Small intestine (tissue), 16 donors: Measurements from ENCODE around the gene ZNF335. TPM values are rescaled to one million over a fixed set of nuclear protein-coding genes. Genes with fewer than 3 reads are reported as not detected.

Source experiments
- DNase-seq, 2 donors: peaks; one replicate each; pipeline versions ENCODE4 v3.0.0 to v3.0.0-alpha.2; 2013
- FAIRE-seq: peaks from 2 replicates; lab custom pipeline; 2012; peaks lifted over from hg19 to GRCh38; lab: Jason Lieb, UNC
- H3K27ac ChIP-seq, 3 donors: one replicate each; pipeline ENCODE4 v1.5.1; 2013; ENCODE audit warnings: low read length in 2 of 3, mild to moderate bottlenecking in 2 of 3, control low read depth in 1 of 3, inconsistent platforms in 1 of 3, low read depth in 1 of 3, moderate library complexity in 1 of 3
- H3K27me3 ChIP-seq, 3 donors: one replicate each; pipeline ENCODE4 v1.6.1; 2013; ENCODE audit warnings: low read length in 3 of 3, inconsistent platforms in 1 of 3; ENCODE audit not compliant: control insufficient read depth in 3 of 3, insufficient read depth in 3 of 3
- H3K36me3 ChIP-seq, 3 donors: one replicate each; pipeline ENCODE4 v1.6.1; 2013; ENCODE audit warnings: low read length in 3 of 3, inconsistent platforms in 1 of 3, low read depth in 1 of 3, mild to moderate bottlenecking in 1 of 3, moderate library complexity in 1 of 3; ENCODE audit not compliant: control insufficient read depth in 3 of 3, insufficient read depth in 2 of 3
- H3K4me1 ChIP-seq, 3 donors: one replicate each; pipeline ENCODE4 v1.6.1; 2013; ENCODE audit warnings: low read length in 2 of 3, inconsistent platforms in 1 of 3, low read depth in 1 of 3, mild to moderate bottlenecking in 1 of 3, moderate library complexity in 1 of 3; ENCODE audit not compliant: control insufficient read depth in 3 of 3, insufficient read depth in 2 of 3
- H3K4me3 ChIP-seq, 3 donors: one replicate each; pipeline ENCODE4 v1.5.1; 2013; ENCODE audit warnings: low read length in 3 of 3, control low read depth in 1 of 3, inconsistent platforms in 1 of 3, low read depth in 1 of 3, mild to moderate bottlenecking in 1 of 3, moderate library complexity in 1 of 3
- H3K9me3 ChIP-seq, 2 donors: one replicate each; pipeline ENCODE4 v1.6.1; 2013; ENCODE audit warnings: low read depth in 1 of 2, low read length in 1 of 2; ENCODE audit not compliant: control insufficient read depth in 2 of 2, insufficient read depth in 1 of 2
- WGBS, 3 donors: extraction: QIAGEN DNeasy Blood & Tissue Kit; methylation state at CpG; one replicate each; pipeline ENCODE4 v1.1.7; 2013; 5-methylcytosine and 5-hydroxymethylcytosine counted together
- long read RNA-seq, 10 donors: transcript quantifications; one replicate each; lab custom pipeline, GENCODE V29; 2026
- polyA plus RNA-seq, 4 donors: library from polyadenylated mRNA; stranded (reverse) in 3 of 4; unstranded in 1 of 4; fragments of 200-250 nt in 3 of 4; fragments of 120-200 nt in 1 of 4; gene quantifications; one replicate each; pipeline versions ENCODE4 v1.2.1 to v1.2.3, GENCODE V29; 2013
- donor health status: healthy with polysubstance abuse.
- donor health status: control.
- donor health status: control.
- donor health status: Bipolar disorder and iron deficiency.
- donor health status: healthy.

The ZNF335 gene, protein sequence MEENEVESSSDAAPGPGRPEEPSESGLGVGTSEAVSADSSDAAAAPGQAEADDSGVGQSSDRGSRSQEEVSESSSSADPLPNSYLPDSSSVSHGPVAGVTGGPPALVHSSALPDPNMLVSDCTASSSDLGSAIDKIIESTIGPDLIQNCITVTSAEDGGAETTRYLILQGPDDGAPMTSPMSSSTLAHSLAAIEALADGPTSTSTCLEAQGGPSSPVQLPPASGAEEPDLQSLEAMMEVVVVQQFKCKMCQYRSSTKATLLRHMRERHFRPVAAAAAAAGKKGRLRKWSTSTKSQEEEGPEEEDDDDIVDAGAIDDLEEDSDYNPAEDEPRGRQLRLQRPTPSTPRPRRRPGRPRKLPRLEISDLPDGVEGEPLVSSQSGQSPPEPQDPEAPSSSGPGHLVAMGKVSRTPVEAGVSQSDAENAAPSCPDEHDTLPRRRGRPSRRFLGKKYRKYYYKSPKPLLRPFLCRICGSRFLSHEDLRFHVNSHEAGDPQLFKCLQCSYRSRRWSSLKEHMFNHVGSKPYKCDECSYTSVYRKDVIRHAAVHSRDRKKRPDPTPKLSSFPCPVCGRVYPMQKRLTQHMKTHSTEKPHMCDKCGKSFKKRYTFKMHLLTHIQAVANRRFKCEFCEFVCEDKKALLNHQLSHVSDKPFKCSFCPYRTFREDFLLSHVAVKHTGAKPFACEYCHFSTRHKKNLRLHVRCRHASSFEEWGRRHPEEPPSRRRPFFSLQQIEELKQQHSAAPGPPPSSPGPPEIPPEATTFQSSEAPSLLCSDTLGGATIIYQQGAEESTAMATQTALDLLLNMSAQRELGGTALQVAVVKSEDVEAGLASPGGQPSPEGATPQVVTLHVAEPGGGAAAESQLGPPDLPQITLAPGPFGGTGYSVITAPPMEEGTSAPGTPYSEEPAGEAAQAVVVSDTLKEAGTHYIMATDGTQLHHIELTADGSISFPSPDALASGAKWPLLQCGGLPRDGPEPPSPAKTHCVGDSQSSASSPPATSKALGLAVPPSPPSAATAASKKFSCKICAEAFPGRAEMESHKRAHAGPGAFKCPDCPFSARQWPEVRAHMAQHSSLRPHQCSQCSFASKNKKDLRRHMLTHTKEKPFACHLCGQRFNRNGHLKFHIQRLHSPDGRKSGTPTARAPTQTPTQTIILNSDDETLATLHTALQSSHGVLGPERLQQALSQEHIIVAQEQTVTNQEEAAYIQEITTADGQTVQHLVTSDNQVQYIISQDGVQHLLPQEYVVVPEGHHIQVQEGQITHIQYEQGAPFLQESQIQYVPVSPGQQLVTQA (N-terminal part only)
- 10 to 100 TPM; 10.7 to 20.8 (median 13.1) TPM for polyA plus RNA-seq
- long read RNA-seq, donor 1 = 0 reads
- long read RNA-seq, donor 2, partial matches to known transcripts = 5 of 6 reads
- long read RNA-seq, donor 2, other reads (novel, unspliced or antisense) = 0 of 6 reads
- long read RNA-seq, donor 3 = 0 reads
- long read RNA-seq, donor 4 = 0 reads
- long read RNA-seq, donor 5 = 0 reads
- long read RNA-seq, donor 6 = 0 reads
- long read RNA-seq, donor 7 = 0 reads
- long read RNA-seq, donor 8 = 0 reads
- long read RNA-seq, donor 9 = 0 reads
- long read RNA-seq, donor 10 = 0 reads

GRCh38 chr20:45971675-45972499, at the start of gene ZNF335:
Gene ZNF335 (minus strand): TSS chr20:45972203. CDS start chr20:45971410, 793 bp downstream.
- peak; percentile 95 to 99 for DNase-seq
- FAIRE-seq = no peak
- H3K4me1 ChIP-seq = peaks cover 0 to 12% (median 8%) of the 10 kb centered on the region in 3 donors
- no peaks in the 10 kb centered on the region for H3K9me3 ChIP-seq
- peak within 1 kb of the TSS; percentile 90 to 100 (median 98) for H3K27ac ChIP-seq
- WGBS, 3 donors = 0 to 1% (median 1%) methylated on average over 66 to 72 of the region's 72 CpGs
- H3K27me3 ChIP-seq = peaks cover 0 to 3% (median 0%) of the 10 kb centered on the region in 3 donors
- peaks cover 6 to 31% (median 6%) of the 10 kb centered on the region in 3 donors for H3K36me3 ChIP-seq
- H3K4me3 ChIP-seq = peak within 1 kb of the TSS; percentile 72 to 99 (median 91)

- peaks cover 0 to 29% (median 20%) of the 10 kb centered on the region in 3 donors for H3K27me3 ChIP-seq
- no peak for FAIRE-seq
- no peak for DNase-seq
- no peak overlapping the region for H3K27ac ChIP-seq
- WGBS, 3 donors = 45 to 61% (median 48%) methylated on average over 4 of the region's 4 CpGs
- no peaks in the 10 kb centered on the region for H3K9me3 ChIP-seq
- H3K4me3 ChIP-seq = no peak overlapping the region
- H3K4me1 ChIP-seq = peaks cover 4 to 5% (median 4%) of the 10 kb centered on the region in 3 donors
- no peaks in the 10 kb centered on the region for H3K36me3 ChIP-seq
Measured at GRCh38 chr20:46020555-46020954, 48.6 kb upstream of the ZNF335 start.

GRCh38 chr20:46018611-46019010, 46.6 kb upstream of the ZNF335 start:
- WGBS, 3 donors = 56 to 60% (median 57%) methylated on average over 6 of the region's 6 CpGs
- no peak overlapping the region for H3K27ac ChIP-seq
- FAIRE-seq (no peak), DNase-seq (no peak)
- H3K36me3 ChIP-seq = no peaks in the 10 kb centered on the region
- H3K27me3 ChIP-seq = peaks cover 3 to 35% (median 18%) of the 10 kb centered on the region in 3 donors
- H3K4me3 ChIP-seq = no peak overlapping the region
- H3K9me3 ChIP-seq = no peaks in the 10 kb centered on the region
- peaks cover 4 to 5% (median 4%) of the 10 kb centered on the region in 3 donors for H3K4me1 ChIP-seq

- no peak for DNase-seq
- H3K27me3 ChIP-seq = peaks cover 3 to 36% (median 21%) of the 10 kb centered on the region in 3 donors
- FAIRE-seq = no peak
Measured at GRCh38 chr20:46018112-46018511, 46.1 kb upstream of the ZNF335 start.

DNA sequence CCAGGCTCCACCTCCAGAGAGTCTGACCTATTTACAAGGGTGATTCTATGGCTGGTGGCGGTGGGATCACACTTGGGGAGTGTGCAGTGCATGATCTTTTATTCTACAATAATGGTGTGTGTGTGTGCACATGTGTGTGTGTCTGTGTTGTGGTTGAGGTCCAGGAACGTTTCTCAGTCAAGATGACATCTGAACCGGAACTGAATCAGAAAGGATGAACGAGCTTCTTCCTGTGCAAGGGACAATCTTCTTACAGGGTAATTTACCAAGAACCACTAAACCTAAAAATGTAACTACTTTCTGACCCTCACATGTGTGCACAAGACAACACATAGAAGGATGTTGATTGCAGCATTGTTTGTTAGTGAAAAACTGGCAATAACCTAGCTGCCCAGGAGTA, 45.3 kb upstream of the ZNF335 start:
- DNase-seq (no peak), FAIRE-seq (no peak)
- WGBS, 3 donors = 62 to 77% (median 70%) methylated on average over 4 of the region's 4 CpGs
- Histone ChIP-seq H3K27me3 (peaks cover 3 to 38% (median 24%) of the 10 kb centered on the region in 3 donors), H3K27ac (no peak overlapping the region), H3K4me1 (peaks cover under 1 to 5% (median 4%) of the 10 kb centered on the region in 3 donors), H3K36me3 (no peaks in the 10 kb centered on the region), H3K9me3 (no peaks in the 10 kb centered on the region), H3K4me3 (no peak overlapping the region)

More at GRCh38 chr20:46018112-46018511, 46.1 kb upstream of the ZNF335 start:
- H3K36me3 ChIP-seq = no peaks in the 10 kb centered on the region
- H3K9me3 ChIP-seq = no peaks in the 10 kb centered on the region
- H3K4me3 ChIP-seq = no peak overlapping the region
- 37 to 53% (median 43%) methylated on average over 4 of the region's 4 CpGs for WGBS, 3 donors
- H3K27ac ChIP-seq = no peak overlapping the region
- H3K4me1 ChIP-seq = peaks cover 4 to 5% (median 4%) of the 10 kb centered on the region in 3 donors

DNA sequence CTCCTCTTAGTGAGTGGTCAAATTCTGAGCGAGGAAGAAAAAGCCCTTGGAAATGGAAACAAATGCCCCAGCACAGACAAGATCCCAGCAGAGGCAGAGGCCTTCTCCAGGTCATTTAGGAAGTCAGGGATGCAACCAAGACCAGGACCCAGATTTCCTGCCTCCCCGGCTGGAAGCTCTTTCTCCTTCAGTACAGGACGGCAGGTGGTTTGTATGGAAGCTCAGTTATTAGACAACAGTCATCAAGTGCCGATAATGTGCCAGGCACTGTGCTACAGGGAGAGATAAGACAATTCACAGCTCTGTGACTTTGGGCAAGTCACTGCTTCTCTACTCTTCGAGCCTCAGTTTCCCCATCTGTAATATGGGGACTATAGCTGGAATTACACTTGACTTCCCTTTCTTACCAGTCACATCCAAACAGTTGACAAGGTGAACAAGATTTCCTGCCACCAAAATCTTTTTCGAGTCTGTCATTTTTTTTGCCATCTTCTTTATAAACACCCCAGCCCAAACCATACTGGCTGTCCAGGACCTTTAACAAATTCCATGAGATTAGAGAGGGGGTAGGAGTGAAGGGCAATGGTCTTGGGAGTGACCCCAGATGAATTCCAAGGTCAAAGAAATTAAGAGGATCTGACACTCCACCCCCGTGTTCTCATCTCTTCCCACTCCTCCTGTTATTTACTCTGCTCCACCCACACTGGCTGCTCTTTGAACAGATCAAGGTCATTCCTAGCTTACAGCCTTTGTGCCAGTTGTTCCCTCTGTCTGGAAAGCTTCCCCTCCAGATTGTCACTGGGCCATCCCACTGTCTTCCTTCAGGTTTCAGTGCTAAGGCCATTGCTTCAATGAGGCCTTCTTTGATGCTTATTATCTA, 42.8 kb upstream of the ZNF335 start:
- DNase-seq (peak; percentile 24 to 26), FAIRE-seq (no peak)
- H3K4me1 ChIP-seq = no peaks in the 10 kb centered on the region
- H3K4me3 ChIP-seq = no peak overlapping the region
- no peak overlapping the region for H3K27ac ChIP-seq
- peaks cover 4 to 51% (median 30%) of the 10 kb centered on the region in 3 donors for H3K27me3 ChIP-seq
- H3K9me3 ChIP-seq = no peaks in the 10 kb centered on the region
- no peaks in the 10 kb centered on the region for H3K36me3 ChIP-seq
- 40 to 62% (median 43%) methylated on average over 7 of the region's 7 CpGs for WGBS, 3 donors
